ENCODE results near the gene RHOV.

Gene RHOV

DNA sequence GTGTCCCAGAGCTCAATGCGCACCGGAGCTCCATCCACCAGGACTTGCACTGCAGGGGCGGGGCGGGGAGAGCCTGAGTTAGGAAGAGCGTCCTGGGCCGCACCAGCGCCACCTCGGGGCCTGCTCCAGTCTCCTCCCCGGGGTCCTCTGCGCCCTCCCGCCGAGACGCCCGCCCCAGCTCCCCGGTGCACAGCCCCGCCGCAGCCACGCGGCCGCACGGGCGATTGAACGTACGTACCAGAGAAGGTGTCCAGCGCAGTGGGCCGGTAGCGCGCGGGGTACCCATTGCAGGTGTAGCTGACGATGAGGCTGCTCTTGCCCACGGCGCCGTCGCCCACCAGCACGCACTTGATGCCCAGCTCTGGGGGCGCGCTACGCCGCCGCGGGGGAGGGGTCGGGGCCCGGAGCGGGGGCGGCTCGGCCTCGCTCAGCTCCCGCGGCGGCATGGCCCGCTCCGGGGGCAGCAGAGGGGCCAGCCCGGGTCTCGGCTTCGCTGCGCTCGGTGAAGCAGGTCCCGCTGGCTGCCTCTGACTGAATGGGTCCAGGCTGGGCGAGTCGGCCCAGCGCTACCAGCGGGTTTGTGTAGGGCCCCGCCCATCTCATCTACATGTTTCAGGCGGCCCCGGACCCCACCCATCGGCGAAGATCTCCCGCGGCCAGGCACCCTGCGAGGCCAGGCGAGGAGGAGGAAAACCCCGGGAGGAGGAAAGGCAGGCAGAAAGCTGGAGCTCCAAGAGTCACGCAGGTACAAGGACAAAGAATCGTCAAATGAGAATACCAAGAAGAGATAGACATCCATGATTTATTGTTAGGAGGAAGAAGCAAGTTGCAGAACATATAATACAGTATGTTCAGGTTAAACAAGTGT, at the start of gene RHOV:
RHOV (minus strand) TSS at position 541 of the 868 bp plus-strand sequence; CDS start at position 446, 95 bp downstream.
- peak; percentile 78 for DNase-seq (ENCODE audit: extremely low read depth, insufficient read length)
- peak within 1 kb of the TSS; percentile 78 for H3K4me3 ChIP-seq (replicated peaks; ENCODE audit: low read depth, low read length)
- no peaks in the 10 kb centered on the region for H3K27me3 ChIP-seq (replicated peaks; ENCODE audit: control insufficient read depth, insufficient read depth, low read length)
- no peaks in the 10 kb centered on the region; the same call in 1 of the 2 replicates for H3K36me3 ChIP-seq (ENCODE audit: control insufficient read depth, insufficient read depth, low read length)
- peak; percentile 52 for TF ChIP-seq CTCF (IDR thresholded peaks at IDR 0.05; ENCODE audit: insufficient read depth, low read length, poor library complexity, severe bottlenecking)

GRCh38 chr15:40923551-40923950, 49.5 kb upstream of the RHOV start:
- no peak for DNase-seq (ENCODE audit: extremely low read depth, insufficient read length)
- peaks cover 4% of the 10 kb centered on the region; the same call in 1 of the 2 replicates for H3K27me3 ChIP-seq (replicated peaks; ENCODE audit: control insufficient read depth, insufficient read depth, low read length)
- H3K36me3 ChIP-seq (ENCODE audit: control insufficient read depth, insufficient read depth, low read length): no peaks in the 10 kb centered on the region
- no peak overlapping the region for H3K4me3 ChIP-seq (replicated peaks; ENCODE audit: low read depth, low read length)
- no peak for TF ChIP-seq CTCF (IDR thresholded peaks at IDR 0.05; ENCODE audit: insufficient read depth, low read length, poor library complexity, severe bottlenecking)

- H3K36me3 ChIP-seq (ENCODE audit: control insufficient read depth, insufficient read depth, low read length): no peaks in the 10 kb centered on the region
- DNase-seq (ENCODE audit: extremely low read depth, insufficient read length): no peak
- H3K4me3 ChIP-seq (replicated peaks; ENCODE audit: low read depth, low read length): no peak overlapping the region
- no peak for TF ChIP-seq CTCF (IDR thresholded peaks at IDR 0.05; ENCODE audit: insufficient read depth, low read length, poor library complexity, severe bottlenecking)
- peaks cover 4% of the 10 kb centered on the region; the same call in 1 of the 2 replicates for H3K27me3 ChIP-seq (replicated peaks; ENCODE audit: control insufficient read depth, insufficient read depth, low read length)
Measured at GRCh38 chr15:40922608-40923005, 48.6 kb upstream of the RHOV start.

GRCh38 chr15:40921949-40922607, 48.0 kb upstream of the RHOV start:
- H3K27me3 ChIP-seq (replicated peaks; ENCODE audit: control insufficient read depth, insufficient read depth, low read length): peaks cover 4% of the 10 kb centered on the region; the same call in 1 of the 2 replicates
- no peaks in the 10 kb centered on the region for H3K36me3 ChIP-seq (ENCODE audit: control insufficient read depth, insufficient read depth, low read length)
- DNase-seq (ENCODE audit: extremely low read depth, insufficient read length): no peak
- no peak overlapping the region for H3K4me3 ChIP-seq (replicated peaks; ENCODE audit: low read depth, low read length)
- TF ChIP-seq CTCF (IDR thresholded peaks at IDR 0.05; ENCODE audit: insufficient read depth, low read length, poor library complexity, severe bottlenecking): no peak

GRCh38 chr15:40918799-40919392, 44.9 kb upstream of the RHOV start:
- TF ChIP-seq CTCF (IDR thresholded peaks at IDR 0.05; ENCODE audit: insufficient read depth, low read length, poor library complexity, severe bottlenecking): no peak
- no peaks in the 10 kb centered on the region; the same call in 1 of the 2 replicates for H3K27me3 ChIP-seq (replicated peaks; ENCODE audit: control insufficient read depth, insufficient read depth, low read length)

More at GRCh38 chr15:40918799-40919392, 44.9 kb upstream of the RHOV start:
- Histone ChIP-seq H3K4me3 (replicated peaks; ENCODE audit: low read depth, low read length) (no peak overlapping the region), H3K36me3 (ENCODE audit: control insufficient read depth, insufficient read depth, low read length) (no peaks in the 10 kb centered on the region)
- no peak for DNase-seq (ENCODE audit: extremely low read depth, insufficient read length)

All from GM06990 (cell line).